Upper lobe of left lung (tissue), 6 donors: Measurements from ENCODE around the gene DPH7. TPM values are rescaled to one million over a fixed set of nuclear protein-coding genes. Genes with fewer than 3 reads are reported as not detected.
"Not testable (repeated sequence)": the region's sequence is repeated elsewhere in the genome, so short reads cannot be mapped to it uniquely, and the experiment has no call there.

Source experiments
- ATAC-seq, 2 donors: fragments of 200-7000 bp; cut with Tn5 transposase; one replicate each; pipeline ENCODE4 v1.9.1; 2022; ENCODE audit warnings: mild to moderate bottlenecking in 2 of 2, moderate library complexity in 2 of 2; ENCODE audit not compliant: low FRiP score in 2 of 2
- DNase-seq, 2 donors: peaks; one replicate each; pipeline ENCODE4 v3.0.0-alpha.2; 2019 to 2020
- H3K27ac ChIP-seq, 4 donors: fragments of 200-600 bp; sonication (generic); one replicate each; pipeline ENCODE4 v1.5.1; 2016 to 2019
- H3K27me3 ChIP-seq, 4 donors: fragments of 200-600 bp; sonication (generic); one replicate each; pipeline ENCODE4 v1.5.1; 2017 to 2019
- H3K36me3 ChIP-seq, 4 donors: fragments of 200-600 bp; sonication (generic); one replicate each; pipeline ENCODE4 v1.5.1; 2016 to 2019
- H3K4me1 ChIP-seq, 4 donors: fragments of 200-600 bp; sonication (generic); one replicate each; pipeline ENCODE4 v1.5.1; 2018 to 2019
- H3K4me3 ChIP-seq, 4 donors: fragments of 200-600 bp; sonication (generic); one replicate each; pipeline ENCODE4 v1.5.1; 2017 to 2019; ENCODE audit warnings: mild to moderate bottlenecking in 2 of 4, moderate library complexity in 1 of 4
- H3K9me3 ChIP-seq, 4 donors: fragments of 200-600 bp; sonication (generic); one replicate each; pipeline ENCODE4 v1.5.1; 2018 to 2019
- CTCF ChIP-seq, 6 experiments: fragments of 450-650 bp in 4 of 6; fragments of 200-600 bp in 2 of 6; sonication (generic) in 2 of 6; IDR thresholded peaks; one replicate each; pipeline ENCODE4 v1.5.1; 2016 to 2019; ENCODE audit warnings: antibody characterized with exemption in 6 of 6
- EP300 ChIP-seq, 4 donors: sonication (generic); formaldehyde crosslinking; IDR thresholded peaks; one replicate each; pipeline ENCODE4 v1.5.1; 2017; ENCODE audit warnings: antibody characterized with exemption in 4 of 4, control low read depth in 2 of 4
- POLR2A ChIP-seq, 4 donors: fragments of 450-650 bp; IDR thresholded peaks; one replicate each; pipeline ENCODE4 v1.5.1; 2016 to 2017; ENCODE audit warnings: antibody characterized with exemption in 4 of 4, mild to moderate bottlenecking in 2 of 4
- POLR2AphosphoS5 ChIP-seq, 2 donors: sonication (generic); formaldehyde crosslinking; IDR thresholded peaks; one replicate each; pipeline ENCODE4 v1.5.1; 2017; ENCODE audit warnings: antibody characterized with exemption in 2 of 2
- WGBS, 2 donors: methylation state at CpG; one replicate each; pipeline ENCODE4 v1.1.5; 2017 to 2018; 5-methylcytosine and 5-hydroxymethylcytosine counted together
- total RNA-seq, 6 donors: library from RNA; depleted of rRNA in 4 of 6; stranded (reverse); fragments of >200 nt in 4 of 6; gene quantifications; one replicate each; pipeline versions ENCODE4 v1.1.0 to v1.2.1, GENCODE V29; 2016 to 2021
- donor health status: DM: no; HTN: no; CAD: no; lungs with moderate emphysema.
- donor health status: DM: no; HTN: yes; CAD: no; lungs with severe emphysema.

The DPH7 gene
- total RNA-seq, 6 donors from 2014 or later: 25.5 to 115 (median 42.4) TPM

- Histone ChIP-seq H3K9me3 (no peaks in the 10 kb centered on the region), H3K27ac (no peak overlapping the region), H3K27me3 (no peaks in the 10 kb centered on the region), H3K36me3 (peaks cover 0 to 11% (median 4%) of the 10 kb centered on the region in 4 donors), H3K4me1 (peaks cover 8 to 13% (median 11%) of the 10 kb centered on the region in 4 donors), H3K4me3 (no peak overlapping the region)
- 95 to 98% methylated on average over 12 to 15 of the region's 16 CpGs for WGBS, 2 donors
- TF ChIP-seq CTCF (IDR thresholded peaks at IDR 0.05): no peak
- TF ChIP-seq POLR2A (IDR thresholded peaks at IDR 0.05): no peak
- TF ChIP-seq EP300 (IDR thresholded peaks at IDR 0.05): no peak
- TF ChIP-seq POLR2AphosphoS5 (IDR thresholded peaks at IDR 0.05): no peak
- DNase-seq (no peak), ATAC-seq (no peak)
These were observed 40.7 kb downstream of the DPH7 start for GRCh38 chr9:137538058-137538457.

GRCh38 chr9:137536594-137537131 lies 42.1 kb downstream of the DPH7 start:
- H3K27ac ChIP-seq, DNase-seq, ATAC-seq, H3K4me3 ChIP-seq, H3K27me3 ChIP-seq, H3K36me3 ChIP-seq, H3K9me3 ChIP-seq: not testable (repeated sequence)
- WGBS, 2 donors: 47 to 52% methylated on average over 16 of the region's 16 CpGs
- H3K4me1 ChIP-seq: peaks cover 8 to 13% (median 11%) of the 10 kb centered on the region in 4 donors

GRCh38 chr9:137535120-137535428 lies 43.7 kb downstream of the DPH7 start:
- DNase-seq (no peak), ATAC-seq (no peak)
- Histone ChIP-seq H3K27ac (peak overlapping the region in 1 of 4 donors; percentile 4), H3K4me3 (no peak overlapping the region), H3K36me3 (no peaks in the 10 kb centered on the region), H3K9me3 (no peaks in the 10 kb centered on the region), H3K4me1 (peaks cover 8 to 13% (median 11%) of the 10 kb centered on the region in 4 donors), H3K27me3 (no peaks in the 10 kb centered on the region)
- no peak for TF ChIP-seq POLR2A (IDR thresholded peaks at IDR 0.05)
- no peak for TF ChIP-seq CTCF (IDR thresholded peaks at IDR 0.05)
- TF ChIP-seq POLR2AphosphoS5 (IDR thresholded peaks at IDR 0.05): no peak
- TF ChIP-seq EP300 (IDR thresholded peaks at IDR 0.05): no peak

GRCh38 chr9:137534256-137535119 lies 44.2 kb downstream of the DPH7 start:
- 46 to 58% methylated on average over 18 to 19 of the region's 19 CpGs for WGBS, 2 donors
- TF ChIP-seq POLR2A (IDR thresholded peaks at IDR 0.05) (no peak), CTCF (IDR thresholded peaks at IDR 0.05) (peak in 4 of 6 experiments; percentile 22 to 58 (median 50)), POLR2AphosphoS5 (IDR thresholded peaks at IDR 0.05) (no peak), EP300 (IDR thresholded peaks at IDR 0.05) (no peak)
- H3K4me1 ChIP-seq: peaks cover 8 to 13% (median 11%) of the 10 kb centered on the region in 4 donors
- no peak overlapping the region for H3K4me3 ChIP-seq
- peak in 1 of 2 donors; percentile 80 for DNase-seq
- no peaks in the 10 kb centered on the region for H3K9me3 ChIP-seq
- H3K27ac ChIP-seq: no peak overlapping the region
- ATAC-seq: peak; percentile 81 to 92
- no peaks in the 10 kb centered on the region for H3K36me3 ChIP-seq
- no peaks in the 10 kb centered on the region for H3K27me3 ChIP-seq

GRCh38 chr9:137532891-137533468 lies 45.7 kb downstream of the DPH7 start:
- not testable (repeated sequence) for H3K27me3 ChIP-seq, H3K27ac ChIP-seq, H3K36me3 ChIP-seq, DNase-seq, ATAC-seq, H3K4me3 ChIP-seq, H3K9me3 ChIP-seq
- 73 to 77% methylated on average over 5 to 10 of the region's 10 CpGs for WGBS, 2 donors
- H3K4me1 ChIP-seq: peaks cover 8 to 13% (median 11%) of the 10 kb centered on the region in 4 donors
